HepG2 (cell line): ENCODE measurements around the gene PACS1. TPM values are rescaled to one million over a fixed set of nuclear protein-coding genes. Genes with fewer than 3 reads are reported as not detected.

ENCODE experiments used
- ASH2L ChIP-seq: fragments of 300-600, 200-600 bp; sonication (generic); IDR thresholded peaks from 2 replicates; pipeline ENCODE4 v1.7.0; 2017; ENCODE audit warnings: low read depth, mild to moderate bottlenecking, moderate library complexity, mixed read lengths, low read length; ENCODE audit not compliant: insufficient read length
- ATF5 ChIP-seq: sonication (generic); formaldehyde crosslinking; IDR thresholded peaks from 2 replicates; pipeline ENCODE4 v1.4.0; 2020; ENCODE audit warnings: mild to moderate bottlenecking, low read depth, missing genetic modification reagents
- ETV6 ChIP-seq: sonication (generic); formaldehyde crosslinking; conservative IDR thresholded peaks from 2 replicates; pipeline ENCODE4 v1.4.0; 2020; ENCODE audit warnings: missing genetic modification reagents
- FOXO4 ChIP-seq: sonication (generic); formaldehyde crosslinking; conservative IDR thresholded peaks from 2 replicates; pipeline ENCODE4 v1.8.1; 2023; ENCODE audit warnings: missing genetic modification reagents
- HDAC2 ChIP-seq: sonication (generic); formaldehyde crosslinking; IDR thresholded peaks from 2 replicates; pipeline ENCODE4 v1.4.0; 2020; ENCODE audit warnings: missing genetic modification reagents
- HMGXB4 ChIP-seq, 2 experiments: sonication (generic) in 1 of 2; formaldehyde crosslinking in 1 of 2; IDR thresholded peaks; 2 replicates each; pipeline versions ENCODE4 v1.4.0 to v1.6.1; 2018 to 2020; ENCODE audit warnings: missing genetic modification reagents in 2 of 2, borderline replicate concordance in 1 of 2, low read depth in 1 of 2, mild to moderate bottlenecking in 1 of 2, missing biosample characterization in 1 of 2
- HNRNPK ChIP-seq: fragments of 200-400 bp; formaldehyde crosslinking; IDR thresholded peaks from 2 replicates; pipeline ENCODE4 v1.6.1; 2018; ENCODE audit warnings: low read length, low read depth, moderate library complexity, mild to moderate bottlenecking; ENCODE audit not compliant: poor library complexity, severe bottlenecking
- RFX5 ChIP-seq: IDR thresholded peaks from 2 replicates; pipeline ENCODE4 v1.6.1; 2011; ENCODE audit warnings: low read depth, low read length, improper control_type of control experiment
- TARDBP ChIP-seq: sonication (generic); formaldehyde crosslinking; IDR thresholded peaks from 2 replicates; pipeline ENCODE4 v1.8.0; 2022; ENCODE audit warnings: mild to moderate bottlenecking, missing genetic modification reagents
- XBP1 ChIP-seq: sonication (generic); formaldehyde crosslinking; IDR thresholded peaks from 2 replicates; pipeline ENCODE4 v1.5.0; 2020; ENCODE audit warnings: missing genetic modification reagents
- ZHX1 ChIP-seq: sonication (generic); formaldehyde crosslinking; IDR thresholded peaks from 2 replicates; pipeline ENCODE4 v1.8.1; 2022; ENCODE audit warnings: low read depth, mild to moderate bottlenecking, missing genetic modification reagents
- ZNF598 ChIP-seq: sonication (generic); formaldehyde crosslinking; IDR thresholded peaks from 2 replicates; pipeline ENCODE4 v1.5.1; 2020; ENCODE audit warnings: mild to moderate bottlenecking, missing genetic modification reagents, borderline replicate concordance
- ZNF775 ChIP-seq: sonication (generic); formaldehyde crosslinking; IDR thresholded peaks from 2 replicates; pipeline ENCODE4 v1.4.0; 2020; ENCODE audit warnings: missing genetic modification reagents, mild to moderate bottlenecking, moderate library complexity, borderline replicate concordance
- polyA plus RNA-seq, 8 experiments: library from polyadenylated mRNA; depleted of rRNA in 3 of 8; stranded (reverse) in 7 of 8; unstranded in 1 of 8; fragments of >200 nt; fragmentation: Illumina TruSeq in 4 of 8; extraction: Trizol in 4 of 8; gene quantifications; 2 replicates each; pipeline versions ENCODE4 v1.2.1 to v1.2.3, GENCODE V29; 2011 to 2016; ENCODE audit warnings: low read depth in 4 of 8, missing spikeins in 1 of 8, mixed read lengths in 1 of 8; ENCODE audit not compliant: insufficient read depth in 1 of 8
- total RNA-seq, 5 experiments: library from RNA; depleted of rRNA; stranded (reverse); fragments of >200 nt; fragmentation: Illumina TruSeq; extraction: Trizol; gene quantifications; 2 replicates each; pipeline ENCODE4 v1.2.3, GENCODE V29; 2016; ENCODE audit warnings: low read depth in 1 of 5
- TF ChIP-seq, protein P1 (sequence below): sonication (generic); formaldehyde crosslinking; IDR thresholded peaks from 2 replicates; pipeline ENCODE4 v1.5.1; 2020; ENCODE audit warnings: missing genetic modification reagents, mild to moderate bottlenecking, borderline replicate concordance
- TF ChIP-seq, protein P2 (sequence below): sonication (generic); formaldehyde crosslinking; conservative IDR thresholded peaks from 2 replicates; pipeline ENCODE4 v1.8.0; 2022; ENCODE audit warnings: low read depth, missing genetic modification reagents

PACS1 gene
- total and polyA plus RNA-seq, 2 of the 13 experiments (the other 11 are each of a cell fraction or from before 2014, with no cell fraction given) = 7.6 to 8.6 TPM

- TF ChIP-seq ZNF598 (CRISPR knock-in tag) (no peak), ETV6 (CRISPR knock-in tag) (no peak), RFX5 (no peak), XBP1 (CRISPR knock-in tag) (no peak), ASH2L (peak; percentile 60), HNRNPK (no peak), ZNF775 (no peak), HMGXB4 (CRISPR knock-in tag; IDR thresholded peaks at IDR 0.05; ENCODE audit: borderline replicate concordance in 1 of 2, low read depth in 1 of 2) (0 out of 4 replicates have a peak, but pooled peaks have one; percentile 11 to 48), ZHX1 (CRISPR knock-in tag) (peak; percentile 70; the same call in 1 of the 2 replicates), TARDBP (CRISPR knock-in tag) (peak; percentile 57; the same call in 1 of the 2 replicates), HDAC2 (CRISPR knock-in tag) (peak; percentile 10), ATF5 (CRISPR knock-in tag) (no peak), FOXO4 (no peak)
- TF ChIP-seq, protein P1, sequence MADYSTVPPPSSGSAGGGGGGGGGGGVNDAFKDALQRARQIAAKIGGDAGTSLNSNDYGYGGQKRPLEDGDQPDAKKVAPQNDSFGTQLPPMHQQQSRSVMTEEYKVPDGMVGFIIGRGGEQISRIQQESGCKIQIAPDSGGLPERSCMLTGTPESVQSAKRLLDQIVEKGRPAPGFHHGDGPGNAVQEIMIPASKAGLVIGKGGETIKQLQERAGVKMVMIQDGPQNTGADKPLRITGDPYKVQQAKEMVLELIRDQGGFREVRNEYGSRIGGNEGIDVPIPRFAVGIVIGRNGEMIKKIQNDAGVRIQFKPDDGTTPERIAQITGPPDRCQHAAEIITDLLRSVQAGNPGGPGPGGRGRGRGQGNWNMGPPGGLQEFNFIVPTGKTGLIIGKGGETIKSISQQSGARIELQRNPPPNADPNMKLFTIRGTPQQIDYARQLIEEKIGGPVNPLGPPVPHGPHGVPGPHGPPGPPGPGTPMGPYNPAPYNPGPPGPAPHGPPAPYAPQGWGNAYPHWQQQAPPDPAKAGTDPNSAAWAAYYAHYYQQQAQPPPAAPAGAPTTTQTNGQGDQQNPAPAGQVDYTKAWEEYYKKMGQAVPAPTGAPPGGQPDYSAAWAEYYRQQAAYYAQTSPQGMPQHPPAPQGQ (CRISPR knock-in tag) = no peak
- TF ChIP-seq, protein P2, sequence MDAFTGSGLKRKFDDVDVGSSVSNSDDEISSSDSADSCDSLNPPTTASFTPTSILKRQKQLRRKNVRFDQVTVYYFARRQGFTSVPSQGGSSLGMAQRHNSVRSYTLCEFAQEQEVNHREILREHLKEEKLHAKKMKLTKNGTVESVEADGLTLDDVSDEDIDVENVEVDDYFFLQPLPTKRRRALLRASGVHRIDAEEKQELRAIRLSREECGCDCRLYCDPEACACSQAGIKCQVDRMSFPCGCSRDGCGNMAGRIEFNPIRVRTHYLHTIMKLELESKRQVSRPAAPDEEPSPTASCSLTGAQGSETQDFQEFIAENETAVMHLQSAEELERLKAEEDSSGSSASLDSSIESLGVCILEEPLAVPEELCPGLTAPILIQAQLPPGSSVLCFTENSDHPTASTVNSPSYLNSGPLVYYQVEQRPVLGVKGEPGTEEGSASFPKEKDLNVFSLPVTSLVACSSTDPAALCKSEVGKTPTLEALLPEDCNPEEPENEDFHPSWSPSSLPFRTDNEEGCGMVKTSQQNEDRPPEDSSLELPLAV (CRISPR knock-in tag) = no peak
Measured at GRCh38 chr11:66288671-66289547, 218.8 kb downstream of the PACS1 start, which contains the start of gene YIF1A (continued).
